GM12878 (cell line): ENCODE data around the gene MAD1L1. TPM values are rescaled to one million over a fixed set of nuclear protein-coding genes. Genes with fewer than 3 reads are reported as not detected.

Experiments
- ATF7 ChIP-seq: fragments of 450-650 bp; IDR thresholded peaks from 2 replicates; pipeline ENCODE4 v1.6.1; 2016; ENCODE audit warnings: low read depth, mild to moderate bottlenecking
- BRCA1 ChIP-seq: IDR thresholded peaks from 2 replicates; pipeline ENCODE4 v1.6.1; 2011; ENCODE audit warnings: low read depth, low read length, improper control_type of control experiment
- CHD2 ChIP-seq: IDR thresholded peaks from 2 replicates; pipeline ENCODE4 v1.6.1; 2011; ENCODE audit warnings: low read depth, low read length, improper control_type of control experiment, borderline replicate concordance
- CREB1 ChIP-seq: IDR thresholded peaks from 2 replicates; pipeline ENCODE4 v1.6.1; 2012; ENCODE audit warnings: low read depth, mild to moderate bottlenecking, inconsistent platforms
- CREM ChIP-seq: IDR thresholded peaks from 2 replicates; pipeline ENCODE4 v1.6.1; 2014; ENCODE audit warnings: antibody characterized with exemption, low read depth
- EGR1 ChIP-seq, 2 experiments: IDR thresholded peaks; 1 replicate in 1 of 2; 2 replicates in 1 of 2; pipeline ENCODE4 v1.6.1; 2011 to 2012; ENCODE audit warnings: low read depth in 2 of 2, low read length in 2 of 2, borderline replicate concordance in 1 of 2, mild to moderate bottlenecking in 1 of 2, moderate library complexity in 1 of 2
- ETV6 ChIP-seq, 2 experiments: fragments of 450-650 bp in 1 of 2; IDR thresholded peaks in 1 of 2; conservative IDR thresholded peaks in 1 of 2; 2 replicates each; pipeline ENCODE4 v1.6.1; 2014; ENCODE audit warnings: antibody characterized with exemption in 1 of 2, borderline replicate concordance in 1 of 2, low read depth in 1 of 2, mild to moderate bottlenecking in 1 of 2, moderate library complexity in 1 of 2
- HDGF ChIP-seq: fragments of 450-650 bp; IDR thresholded peaks from 2 replicates; pipeline ENCODE4 v1.6.1; 2016; ENCODE audit warnings: antibody characterized with exemption
- KLF5 ChIP-seq: fragments of 450-650 bp; IDR thresholded peaks from 2 replicates; pipeline ENCODE4 v1.6.1; 2014; ENCODE audit warnings: mild to moderate bottlenecking; ENCODE audit not compliant: partially characterized antibody
- MTA2 ChIP-seq: fragments of 450-650 bp; IDR thresholded peaks from 2 replicates; pipeline ENCODE4 v1.6.1; 2016; ENCODE audit warnings: low read depth, mild to moderate bottlenecking, moderate library complexity
- MYC ChIP-seq: IDR thresholded peaks from 2 replicates; pipeline ENCODE4 v1.6.1; 2011; ENCODE audit warnings: mild to moderate bottlenecking, low read length, moderate library complexity, inconsistent platforms; ENCODE audit not compliant: insufficient read depth, insufficient replicate concordance, insufficient read length, severe bottlenecking
- NFIC ChIP-seq: IDR thresholded peaks from 2 replicates; pipeline ENCODE4 v1.6.1; 2012; ENCODE audit warnings: low read depth, mild to moderate bottlenecking, inconsistent platforms, low read length, moderate library complexity
- PAX5 ChIP-seq: IDR thresholded peaks from 2 replicates; pipeline ENCODE4 v1.6.1; 2011; ENCODE audit warnings: low read depth, low read length, borderline replicate concordance
- SIX5 ChIP-seq: IDR thresholded peaks from 2 replicates; pipeline ENCODE4 v1.6.1; 2011; ENCODE audit warnings: mild to moderate bottlenecking, low read depth, low read length, moderate library complexity; ENCODE audit not compliant: severe bottlenecking
- SPI1 ChIP-seq: IDR thresholded peaks from 2 replicates; pipeline ENCODE4 v1.6.1; 2011; ENCODE audit warnings: low read depth, mild to moderate bottlenecking, low read length, moderate library complexity, borderline replicate concordance; ENCODE audit not compliant: insufficient read depth
- TCF7 ChIP-seq: IDR thresholded peaks from 2 replicates; pipeline ENCODE4 v1.6.1; 2014; ENCODE audit warnings: antibody characterized with exemption, borderline replicate concordance
- YBX1 ChIP-seq: fragments of 450-650 bp; IDR thresholded peaks from 2 replicates; pipeline ENCODE4 v1.6.1; 2016; ENCODE audit warnings: antibody characterized with exemption
- polyA plus RNA-seq, 11 experiments: library from polyadenylated mRNA; depleted of rRNA in 4 of 11; unstranded in 6 of 11; stranded (reverse) in 5 of 11; fragments of >200 nt; fragmentation: Nextera tagmentation in 4 of 11; fragmentation: Illumina TruSeq in 1 of 11; extraction: Ambion mirVana in 4 of 11; extraction: Trizol in 1 of 11; gene quantifications; 1 replicate in 1 of 11; 2 replicates in 10 of 11; pipeline versions ENCODE4 v1.2.1 to v1.2.3, GENCODE V29; 2011 to 2016; ENCODE audit warnings: inconsistent platforms in 2 of 11, missing spikeins in 2 of 11, low read depth in 1 of 11
- total RNA-seq, 4 experiments: library from RNA; depleted of rRNA in 3 of 4; stranded (reverse); fragments of >200 nt in 3 of 4; fragmentation: Illumina TruSeq in 1 of 4; extraction: Trizol in 1 of 4; gene quantifications; 2 replicates each; pipeline versions ENCODE4 v1.2.1 to v1.2.3, GENCODE V29; 2013 to 2021
- TF ChIP-seq, protein P1 (sequence below): IDR thresholded peaks from 2 replicates; pipeline ENCODE4 v1.6.1; 2011; ENCODE audit warnings: mild to moderate bottlenecking, low read depth, low read length, moderate library complexity; ENCODE audit not compliant: insufficient replicate concordance
- TF ChIP-seq, protein P2 (sequence below): fragments of 450-650 bp; IDR thresholded peaks from 2 replicates; pipeline ENCODE4 v1.6.1; 2016; ENCODE audit warnings: mild to moderate bottlenecking
- TF ChIP-seq, protein P3 (sequence below): IDR thresholded peaks from 2 replicates; pipeline ENCODE4 v1.6.1; 2012; ENCODE audit warnings: low read depth, low read length, improper control_type of control experiment
- TF ChIP-seq, protein P4 (sequence below): fragments of 450-650 bp; IDR thresholded peaks from 2 replicates; pipeline ENCODE4 v1.6.1; 2014; ENCODE audit warnings: mild to moderate bottlenecking
- TF ChIP-seq, protein P5 (sequence below): fragments of 450-650 bp; IDR thresholded peaks from 2 replicates; pipeline ENCODE4 v1.6.1; 2018; ENCODE audit warnings: borderline replicate concordance, mild to moderate bottlenecking; ENCODE audit not compliant: partially characterized antibody

Gene MAD1L1
- total and polyA plus RNA-seq, 10 of the 15 experiments (the other 5 are each of a cell fraction or from before 2014, with no cell fraction given) = 2.2 to 76.8 (median 38.3) TPM

DNA sequence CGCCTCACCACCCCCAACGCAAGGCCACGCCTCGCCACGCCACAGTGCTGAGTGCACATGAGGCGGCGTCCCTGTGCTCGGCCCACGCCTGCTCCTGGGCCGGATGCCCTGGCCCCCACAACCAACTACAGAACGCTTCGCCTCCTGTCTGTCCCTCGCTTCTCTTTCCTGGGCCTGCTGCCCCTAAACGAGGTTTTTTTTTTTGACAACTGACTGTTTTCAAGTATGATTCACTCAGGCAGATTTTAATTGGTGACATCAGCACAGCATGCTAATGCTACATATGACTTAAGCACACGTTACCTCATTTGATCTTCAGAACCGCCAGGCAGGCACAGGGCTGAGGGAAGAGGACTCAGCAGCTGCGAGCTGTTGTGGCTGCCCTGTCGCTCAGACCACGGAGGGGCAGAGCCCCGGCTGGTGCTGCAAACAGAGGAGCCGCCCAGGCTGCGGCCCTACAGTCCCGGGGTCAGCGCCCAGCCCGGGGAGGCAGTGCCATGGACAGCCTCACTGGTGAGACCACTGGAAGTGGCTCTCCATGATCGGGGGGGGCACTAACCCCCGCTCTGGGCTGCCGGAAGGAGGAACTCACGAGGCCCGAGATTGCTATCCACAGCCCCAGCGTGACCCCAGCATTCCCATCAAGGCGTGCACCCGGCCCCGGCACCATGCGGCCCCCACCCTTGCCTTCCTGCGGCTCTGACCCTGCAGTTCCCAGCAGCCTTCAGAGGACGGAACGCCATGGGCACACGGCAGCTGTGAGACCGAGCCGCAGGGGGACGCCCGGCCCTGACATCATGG is 212.8 kb downstream of the MAD1L1 start (continued):
- TF ChIP-seq, protein P1, sequence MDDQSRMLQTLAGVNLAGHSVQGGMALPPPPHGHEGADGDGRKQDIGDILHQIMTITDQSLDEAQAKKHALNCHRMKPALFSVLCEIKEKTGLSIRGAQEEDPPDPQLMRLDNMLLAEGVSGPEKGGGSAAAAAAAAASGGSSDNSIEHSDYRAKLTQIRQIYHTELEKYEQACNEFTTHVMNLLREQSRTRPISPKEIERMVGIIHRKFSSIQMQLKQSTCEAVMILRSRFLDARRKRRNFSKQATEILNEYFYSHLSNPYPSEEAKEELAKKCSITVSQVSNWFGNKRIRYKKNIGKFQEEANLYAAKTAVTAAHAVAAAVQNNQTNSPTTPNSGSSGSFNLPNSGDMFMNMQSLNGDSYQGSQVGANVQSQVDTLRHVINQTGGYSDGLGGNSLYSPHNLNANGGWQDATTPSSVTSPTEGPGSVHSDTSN = peak; percentile 77
- no peak for TF ChIP-seq MTA2
- 0 out of 2 replicates have a peak, but pooled peaks have one; percentile 3 for TF ChIP-seq HDGF
- no peak for TF ChIP-seq CHD2
- TF ChIP-seq MYC = no peak
- peak; percentile 76 for TF ChIP-seq ATF7
- TF ChIP-seq, protein P2, sequence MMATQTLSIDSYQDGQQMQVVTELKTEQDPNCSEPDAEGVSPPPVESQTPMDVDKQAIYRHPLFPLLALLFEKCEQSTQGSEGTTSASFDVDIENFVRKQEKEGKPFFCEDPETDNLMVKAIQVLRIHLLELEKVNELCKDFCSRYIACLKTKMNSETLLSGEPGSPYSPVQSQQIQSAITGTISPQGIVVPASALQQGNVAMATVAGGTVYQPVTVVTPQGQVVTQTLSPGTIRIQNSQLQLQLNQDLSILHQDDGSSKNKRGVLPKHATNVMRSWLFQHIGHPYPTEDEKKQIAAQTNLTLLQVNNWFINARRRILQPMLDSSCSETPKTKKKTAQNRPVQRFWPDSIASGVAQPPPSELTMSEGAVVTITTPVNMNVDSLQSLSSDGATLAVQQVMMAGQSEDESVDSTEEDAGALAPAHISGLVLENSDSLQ = peak; percentile 92
- TF ChIP-seq, protein P3, sequence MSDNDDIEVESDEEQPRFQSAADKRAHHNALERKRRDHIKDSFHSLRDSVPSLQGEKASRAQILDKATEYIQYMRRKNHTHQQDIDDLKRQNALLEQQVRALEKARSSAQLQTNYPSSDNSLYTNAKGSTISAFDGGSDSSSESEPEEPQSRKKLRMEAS = no peak
- TF ChIP-seq ETV6 (conservative IDR thresholded peaks at IDR 0.05 in 1 of 2, IDR thresholded peaks at IDR 0.05 in 1 of 2; ENCODE audit: borderline replicate concordance in 1 of 2, low read depth in 1 of 2) = no peak
- no peak for TF ChIP-seq NFIC
- TF ChIP-seq KLF5 = no peak
- TF ChIP-seq SIX5 = no peak
- TF ChIP-seq, protein P4, sequence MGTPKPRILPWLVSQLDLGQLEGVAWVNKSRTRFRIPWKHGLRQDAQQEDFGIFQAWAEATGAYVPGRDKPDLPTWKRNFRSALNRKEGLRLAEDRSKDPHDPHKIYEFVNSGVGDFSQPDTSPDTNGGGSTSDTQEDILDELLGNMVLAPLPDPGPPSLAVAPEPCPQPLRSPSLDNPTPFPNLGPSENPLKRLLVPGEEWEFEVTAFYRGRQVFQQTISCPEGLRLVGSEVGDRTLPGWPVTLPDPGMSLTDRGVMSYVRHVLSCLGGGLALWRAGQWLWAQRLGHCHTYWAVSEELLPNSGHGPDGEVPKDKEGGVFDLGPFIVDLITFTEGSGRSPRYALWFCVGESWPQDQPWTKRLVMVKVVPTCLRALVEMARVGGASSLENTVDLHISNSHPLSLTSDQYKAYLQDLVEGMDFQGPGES = no peak
- TF ChIP-seq, protein P5, sequence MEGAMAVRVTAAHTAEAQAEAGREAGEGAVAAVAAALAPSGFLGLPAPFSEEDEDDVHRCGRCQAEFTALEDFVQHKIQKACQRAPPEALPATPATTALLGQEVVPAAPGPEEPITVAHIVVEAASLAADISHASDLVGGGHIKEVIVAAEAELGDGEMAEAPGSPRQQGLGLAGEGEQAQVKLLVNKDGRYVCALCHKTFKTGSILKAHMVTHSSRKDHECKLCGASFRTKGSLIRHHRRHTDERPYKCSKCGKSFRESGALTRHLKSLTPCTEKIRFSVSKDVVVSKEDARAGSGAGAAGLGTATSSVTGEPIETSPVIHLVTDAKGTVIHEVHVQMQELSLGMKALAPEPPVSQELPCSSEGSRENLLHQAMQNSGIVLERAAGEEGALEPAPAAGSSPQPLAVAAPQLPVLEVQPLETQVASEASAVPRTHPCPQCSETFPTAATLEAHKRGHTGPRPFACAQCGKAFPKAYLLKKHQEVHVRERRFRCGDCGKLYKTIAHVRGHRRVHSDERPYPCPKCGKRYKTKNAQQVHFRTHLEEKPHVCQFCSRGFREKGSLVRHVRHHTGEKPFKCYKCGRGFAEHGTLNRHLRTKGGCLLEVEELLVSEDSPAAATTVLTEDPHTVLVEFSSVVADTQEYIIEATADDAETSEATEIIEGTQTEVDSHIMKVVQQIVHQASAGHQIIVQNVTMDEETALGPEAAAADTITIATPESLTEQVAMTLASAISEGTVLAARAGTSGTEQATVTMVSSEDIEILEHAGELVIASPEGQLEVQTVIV = no peak
- peak in 1 of 2 experiments; percentile 33; a peak in 2 of 3 replicates for TF ChIP-seq EGR1 (IDR thresholded peaks at IDR 0.05; ENCODE audit: borderline replicate concordance in 1 of 2, low read depth in 2 of 2, low read length in 2 of 2)
- TF ChIP-seq SPI1 = no peak
- no peak for TF ChIP-seq YBX1
- peak; percentile 87 for TF ChIP-seq PAX5
- no peak for TF ChIP-seq TCF7
- TF ChIP-seq CREM = peak; percentile 81
- no peak for TF ChIP-seq BRCA1
- peak; percentile 93 for TF ChIP-seq CREB1
